Subcutaneous adipose tissue (tissue), 4 donors: ENCODE results near the gene PA2G4. TPM values are rescaled to one million over a fixed set of nuclear protein-coding genes. Genes with fewer than 3 reads are reported as not detected.

Source experiments
- CTCF ChIP-seq: fragments of 450-650 bp; IDR thresholded peaks from one replicate; pipeline ENCODE4 v1.5.1; 2016; ENCODE audit warnings: low read depth, mild to moderate bottlenecking, control low read depth, antibody characterized with exemption, moderate library complexity
- total RNA-seq, 4 donors: library from RNA; depleted of rRNA; stranded (reverse); fragments of >200 nt; gene quantifications; one replicate each; pipeline ENCODE4 v1.1.0, GENCODE V29; 2016

The PA2G4 gene
- total RNA-seq, 4 donors from 2014 or later = 60.9 to 99.1 (median 87.1) TPM

GRCh38 chr12:56120158-56120846 lies 15.9 kb downstream of the PA2G4 start:
- no peak for TF ChIP-seq CTCF

- TF ChIP-seq CTCF = no peak
Observed at GRCh38 chr12:56121204-56121870, 17.0 kb downstream of the PA2G4 start.

- no peak for TF ChIP-seq CTCF
Observed at GRCh38 chr12:56122637-56123036, 18.3 kb downstream of the PA2G4 start.

- TF ChIP-seq CTCF = no peak
Observed at GRCh38 chr12:56124133-56124532, 19.8 kb downstream of the PA2G4 start.

- no peak for TF ChIP-seq CTCF
Observed at GRCh38 chr12:56126732-56127239, 22.4 kb downstream of the PA2G4 start.

GRCh38 chr12:56127485-56127887 lies 23.1 kb downstream of the PA2G4 start:
- TF ChIP-seq CTCF = no peak

GRCh38 chr12:56127888-56128669 lies 23.7 kb downstream of the PA2G4 start, which contains the start of gene ESYT1:
Gene ESYT1, plus strand, starts transcription at chr12:56128267. Its CDS starts 53 bp downstream, at chr12:56128320.
- TF ChIP-seq CTCF = no peak
